Mononuclear cell (primary cell): ENCODE data around the gene ATP8B3. TPM values are rescaled to one million over a fixed set of nuclear protein-coding genes. Genes with fewer than 3 reads are reported as not detected.

Experiments
- H3K27me3 ChIP-seq: 2 replicates; pipeline ENCODE4 v1.6.0; 2011; ENCODE audit warnings: low read length, control low read depth; ENCODE audit not compliant: insufficient read depth
- H3K4me1 ChIP-seq: 2 replicates; pipeline ENCODE4 v1.5.1; 2011; ENCODE audit warnings: mild to moderate bottlenecking, low read length, control low read depth; ENCODE audit not compliant: insufficient read depth
- H3K4me3 ChIP-seq: 2 replicates; pipeline ENCODE4 v1.5.1; 2011; ENCODE audit warnings: mild to moderate bottlenecking, low read length, moderate library complexity
- H3K9me3 ChIP-seq: 2 replicates; pipeline ENCODE4 v1.5.1; 2011; ENCODE audit warnings: low read depth, mild to moderate bottlenecking, control low read depth, low read length
- total RNA-seq: library from RNA; depleted of rRNA; stranded (reverse); fragments of >200 nt; gene quantifications from one replicate; pipeline ENCODE4 v1.2.3, GENCODE V29; 2012

The ATP8B3 gene
- total RNA-seq, 1 donor, result 0.73 TPM

DNA sequence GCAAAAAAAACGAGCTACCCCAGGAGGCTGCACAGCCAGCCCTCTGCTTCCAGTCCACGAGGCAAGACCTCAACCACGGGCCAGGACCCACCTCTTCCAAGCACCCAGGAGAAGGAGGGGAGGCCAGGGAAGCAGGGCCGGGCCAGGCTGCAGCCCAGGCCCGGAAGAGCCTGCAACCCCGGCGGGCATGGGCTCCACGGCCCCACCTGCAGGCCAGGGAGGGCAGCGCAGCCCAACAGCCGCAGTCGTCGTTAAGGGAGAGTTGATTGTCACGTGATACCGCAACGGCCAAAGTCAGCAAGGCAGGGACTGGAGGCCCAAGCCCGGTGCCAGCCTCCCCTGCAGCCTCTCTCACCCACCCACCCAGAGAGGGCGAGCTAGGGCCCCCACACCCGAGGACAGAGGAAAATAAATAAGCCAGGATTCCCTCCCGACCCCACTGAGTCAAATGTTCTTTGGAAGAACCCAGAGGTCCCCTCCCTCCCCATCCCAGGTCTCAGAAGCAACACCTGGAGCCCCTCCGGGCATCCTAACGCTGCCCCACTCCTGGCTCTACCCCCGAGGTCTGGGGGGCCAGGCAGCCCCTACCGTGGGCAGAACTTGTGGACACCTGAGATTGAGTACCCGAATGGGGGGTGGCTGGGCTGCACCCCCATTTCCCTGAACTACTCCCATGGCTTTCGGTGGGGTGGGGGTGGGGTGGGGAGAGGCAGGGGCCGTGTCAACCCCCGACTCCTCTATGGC is 41.4 kb upstream of the ATP8B3 start:
- Histone ChIP-seq H3K4me3 (no peak overlapping the region), H3K4me1 (peaks cover 81% of the 10 kb centered on the region), H3K9me3 (no peaks in the 10 kb centered on the region), H3K27me3 (no peaks in the 10 kb centered on the region)

GRCh38 chr19:1852581-1853128 is 40.6 kb upstream of the ATP8B3 start:
- Histone ChIP-seq H3K4me1 (peaks cover 74% of the 10 kb centered on the region), H3K27me3 (no peaks in the 10 kb centered on the region), H3K4me3 (no peak overlapping the region), H3K9me3 (no peaks in the 10 kb centered on the region)

GRCh38 chr19:1851654-1852580 is 39.8 kb upstream of the ATP8B3 start:
- H3K4me1 ChIP-seq, result peaks cover 74% of the 10 kb centered on the region
- no peak overlapping the region for H3K4me3 ChIP-seq
- no peaks in the 10 kb centered on the region for H3K9me3 ChIP-seq
- no peaks in the 10 kb centered on the region for H3K27me3 ChIP-seq

DNA sequence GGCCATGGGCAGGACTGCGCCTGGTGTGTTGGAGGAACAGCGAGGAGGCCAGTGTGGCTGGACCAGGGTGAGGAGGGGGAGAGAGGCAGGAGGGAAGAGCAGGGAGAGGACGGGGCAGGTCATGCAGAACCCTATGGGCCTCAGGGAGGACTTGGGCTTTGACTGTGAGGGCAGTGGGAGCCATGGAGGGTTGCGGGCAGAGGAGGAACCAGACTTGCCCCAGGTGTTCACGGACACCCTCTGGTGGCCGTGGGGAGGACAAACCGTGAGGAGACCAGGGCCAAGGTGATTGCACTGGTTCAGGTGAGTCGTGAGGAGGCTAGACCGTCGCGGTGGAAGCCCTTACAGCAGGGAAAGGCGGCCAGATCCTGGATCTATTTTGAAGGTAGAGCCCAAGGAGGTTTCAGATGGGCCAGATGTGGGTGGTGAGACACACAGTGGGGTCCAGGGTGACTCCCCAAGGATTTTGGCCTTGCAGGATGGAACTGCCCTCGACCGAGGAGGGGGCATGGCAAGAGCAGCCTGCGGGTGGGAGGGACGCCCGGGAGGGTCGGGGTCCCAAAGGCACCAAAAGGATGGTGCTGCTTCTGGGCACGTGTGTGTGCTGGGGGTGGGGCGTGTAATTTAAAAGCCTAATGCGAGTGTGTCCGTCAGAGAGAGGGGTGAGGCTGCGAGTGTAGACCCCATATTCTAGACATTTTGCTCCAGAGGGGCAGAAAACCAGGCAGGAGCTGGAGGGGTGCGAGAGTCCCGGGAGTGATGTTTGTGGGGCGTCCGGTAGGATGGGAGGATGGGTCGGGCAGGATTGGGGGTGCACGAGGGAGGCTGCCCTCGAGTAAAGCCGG is 39.0 kb upstream of the ATP8B3 start:
- Histone ChIP-seq H3K4me3 (no peak overlapping the region), H3K4me1 (peaks cover 76% of the 10 kb centered on the region), H3K9me3 (no peaks in the 10 kb centered on the region), H3K27me3 (no peaks in the 10 kb centered on the region)

DNA sequence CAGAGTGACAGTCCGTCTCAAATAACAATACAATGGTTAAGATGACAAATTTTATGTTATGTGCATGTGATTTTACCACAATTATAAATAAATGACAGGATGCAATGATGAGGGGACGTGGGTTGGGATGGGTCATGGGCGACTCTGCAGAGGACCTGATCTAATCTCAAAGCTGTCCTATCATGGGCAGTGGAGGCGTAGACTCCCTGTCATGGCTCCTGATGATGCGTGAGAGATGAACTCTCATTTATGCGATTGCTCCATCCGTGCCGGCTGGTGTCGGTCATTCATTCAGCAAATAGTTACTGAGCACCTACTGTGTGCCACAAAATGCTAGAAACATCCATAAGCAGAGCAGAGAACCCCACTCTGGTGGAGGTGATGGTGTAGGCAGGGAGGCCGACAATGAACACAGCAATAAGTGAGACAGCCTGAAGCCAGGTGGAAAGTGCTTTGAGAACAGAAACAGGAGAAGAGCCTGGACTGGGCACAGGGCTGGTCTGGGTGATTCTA is 37.9 kb upstream of the ATP8B3 start:
- Histone ChIP-seq H3K4me1 (peaks cover 76% of the 10 kb centered on the region), H3K4me3 (no peak overlapping the region), H3K9me3 (no peaks in the 10 kb centered on the region), H3K27me3 (no peaks in the 10 kb centered on the region)

DNA sequence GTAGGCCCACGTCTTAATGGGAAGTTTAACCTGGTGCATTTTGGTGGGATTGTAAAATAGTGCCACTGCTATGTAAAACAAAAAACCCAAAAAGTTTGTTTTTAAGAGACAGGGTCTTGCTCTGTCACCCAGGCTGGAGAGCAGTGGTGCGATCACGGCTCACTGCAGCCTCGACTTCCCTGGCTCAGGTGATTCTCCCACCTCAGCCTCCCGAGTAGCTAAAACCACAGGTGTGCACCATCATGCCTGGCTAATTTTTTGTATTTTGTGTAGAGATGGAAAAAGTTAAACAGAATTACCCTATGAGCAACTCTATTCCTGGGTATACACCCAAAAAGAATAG is 37.0 kb upstream of the ATP8B3 start:
- Histone ChIP-seq H3K27me3 (no peaks in the 10 kb centered on the region), H3K9me3 (no peaks in the 10 kb centered on the region), H3K4me3 (no peak overlapping the region), H3K4me1 (peaks cover 76% of the 10 kb centered on the region)

DNA sequence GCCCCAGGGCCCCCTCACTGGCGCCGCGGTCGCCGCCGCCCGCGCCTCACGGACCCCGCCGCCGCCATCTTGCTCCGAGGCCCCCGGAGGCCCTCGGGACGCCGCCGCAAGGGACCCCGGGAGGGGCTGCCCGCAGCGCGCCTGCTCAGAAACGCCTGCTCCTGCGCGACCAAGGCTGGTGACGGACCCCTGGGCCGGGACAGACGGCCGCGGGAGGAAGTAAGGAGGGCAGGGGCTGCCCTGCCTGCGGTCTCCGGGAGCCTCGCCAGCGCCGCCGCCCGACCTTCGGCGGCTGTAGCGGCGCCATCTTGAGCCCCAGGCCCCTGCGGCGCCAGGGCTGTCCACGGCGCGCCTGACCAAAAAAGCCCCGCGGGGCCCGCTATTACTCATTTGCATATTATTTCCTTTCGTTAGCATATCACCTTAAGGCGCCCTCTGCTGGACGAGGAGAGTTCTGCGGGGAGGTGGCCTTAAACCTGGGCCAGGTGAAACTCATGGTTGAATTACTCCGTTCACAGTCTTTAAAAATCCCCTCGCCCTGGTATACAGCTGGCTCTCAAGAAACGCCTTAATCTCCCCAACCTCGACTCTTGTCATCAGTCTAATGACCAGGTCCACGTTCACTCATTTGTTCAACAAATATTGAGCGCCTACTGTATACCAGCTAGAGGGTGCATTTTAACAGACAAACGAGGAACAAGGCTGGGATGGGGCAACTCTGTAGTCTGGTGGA is 36.5 kb upstream of the ATP8B3 start, which contains the start of gene REXO1:
TSS of gene REXO1 (minus strand) at position 85 of the 733 bp plus-strand sequence. CDS start 125 bp downstream, outside the sequence.
- peak within 1 kb of the TSS; percentile 85 for H3K4me3 ChIP-seq
- peaks cover 76% of the 10 kb centered on the region for H3K4me1 ChIP-seq
- no peaks in the 10 kb centered on the region for H3K9me3 ChIP-seq
- no peaks in the 10 kb centered on the region for H3K27me3 ChIP-seq

DNA sequence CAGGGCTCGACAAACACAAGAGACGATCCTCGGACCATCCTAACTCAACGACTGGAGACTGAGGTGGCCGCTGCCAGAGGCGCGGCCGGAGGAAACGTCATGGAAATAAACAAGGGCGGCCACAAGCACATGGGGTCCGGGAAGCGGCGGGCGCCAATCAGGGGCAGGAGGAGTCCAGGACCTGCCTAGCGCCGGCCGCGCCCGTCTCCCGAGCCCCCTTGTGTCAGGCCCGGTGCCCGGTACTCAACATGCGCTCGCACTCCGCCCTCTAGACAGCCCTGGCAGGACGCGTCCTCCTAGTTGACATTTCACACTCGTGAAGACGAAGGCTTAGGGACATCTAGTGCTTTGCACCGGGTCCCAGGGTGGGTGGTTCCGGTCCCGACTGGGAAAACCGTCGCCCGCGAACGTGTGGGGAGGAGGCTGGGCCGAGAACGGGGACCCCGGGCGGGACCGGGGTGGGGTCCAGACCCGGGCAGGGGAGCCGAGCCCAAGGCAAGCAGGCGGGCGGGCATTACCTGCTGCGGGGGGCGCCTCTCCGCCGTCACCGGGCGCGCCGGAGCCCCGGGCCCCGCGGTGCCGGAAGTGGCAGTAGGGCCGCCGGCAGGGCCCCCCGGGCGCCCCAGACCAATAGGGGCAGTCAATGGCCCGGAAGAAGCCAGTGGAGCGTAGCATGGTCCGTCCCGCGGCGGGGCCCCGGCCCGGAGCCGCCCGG is 35.8 kb upstream of the ATP8B3 start:
- Histone ChIP-seq H3K4me1 (peaks cover 72% of the 10 kb centered on the region), H3K9me3 (no peaks in the 10 kb centered on the region), H3K4me3 (peak overlapping the region; percentile 85)

DNA sequence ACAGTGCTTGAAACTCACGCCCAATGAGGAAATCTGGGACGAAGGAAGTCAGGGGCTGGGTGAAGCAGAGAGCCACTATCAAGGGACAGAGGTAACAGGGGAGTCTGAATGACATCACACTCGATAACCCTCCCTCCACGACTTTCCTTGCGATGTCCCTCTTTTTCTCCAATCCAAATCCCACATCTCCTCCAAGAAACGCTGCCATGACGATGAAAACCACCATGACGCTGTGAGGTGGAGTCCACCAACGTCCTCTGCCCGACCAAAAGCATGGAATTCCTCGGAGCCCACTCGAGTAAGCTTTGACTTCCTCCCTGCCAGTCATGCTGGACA is 35.2 kb upstream of the ATP8B3 start:
- H3K4me1 ChIP-seq, result peaks cover 67% of the 10 kb centered on the region
- H3K4me3 ChIP-seq, result peak overlapping the region; percentile 85
- no peaks in the 10 kb centered on the region for H3K9me3 ChIP-seq
- H3K27me3 ChIP-seq, result no peaks in the 10 kb centered on the region

More for the DNA sequence above, 35.8 kb upstream of the ATP8B3 start:
- H3K27me3 ChIP-seq, result no peaks in the 10 kb centered on the region

DNA sequence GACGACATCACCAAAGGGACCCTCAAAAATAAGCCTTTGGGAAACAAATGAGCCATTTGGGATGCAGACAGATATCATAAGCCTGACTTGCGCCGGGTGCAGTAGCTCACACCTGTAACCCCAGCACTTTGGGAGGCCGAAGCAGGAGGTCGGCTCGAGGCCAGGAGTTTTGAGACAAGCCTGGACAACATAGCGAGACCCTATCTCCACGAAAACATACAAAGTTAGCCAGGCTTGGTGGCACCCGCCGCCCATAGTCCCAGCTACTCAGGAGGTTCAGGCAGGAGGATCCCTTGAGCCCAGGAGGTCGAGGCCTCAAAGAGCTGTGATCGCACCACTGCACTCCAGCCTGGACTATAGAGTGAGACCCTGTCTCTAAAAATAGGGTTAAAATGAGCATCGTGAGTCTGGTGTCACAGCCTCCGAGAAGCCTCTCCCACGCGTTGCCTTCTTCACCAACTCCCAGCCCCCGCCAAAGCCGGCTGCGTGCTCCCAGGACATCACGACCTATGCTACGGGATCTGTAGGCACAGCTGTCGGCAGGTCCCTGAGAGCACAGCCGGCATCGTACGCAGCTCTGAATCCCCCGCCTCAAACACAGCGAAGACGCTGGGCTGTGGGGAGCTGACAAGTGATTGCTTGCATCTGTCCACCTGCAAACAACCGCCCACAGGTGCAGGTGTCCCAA is 34.6 kb upstream of the ATP8B3 start:
- H3K4me3 ChIP-seq, result no peak overlapping the region
- H3K27me3 ChIP-seq, result no peaks in the 10 kb centered on the region
- peaks cover 65% of the 10 kb centered on the region for H3K4me1 ChIP-seq
- no peaks in the 10 kb centered on the region for H3K9me3 ChIP-seq

GRCh38 chr19:1845642-1846041 is 33.6 kb upstream of the ATP8B3 start:
- H3K27me3 ChIP-seq, result no peaks in the 10 kb centered on the region
- no peaks in the 10 kb centered on the region for H3K9me3 ChIP-seq
- peaks cover 67% of the 10 kb centered on the region for H3K4me1 ChIP-seq
- no peak overlapping the region for H3K4me3 ChIP-seq

DNA sequence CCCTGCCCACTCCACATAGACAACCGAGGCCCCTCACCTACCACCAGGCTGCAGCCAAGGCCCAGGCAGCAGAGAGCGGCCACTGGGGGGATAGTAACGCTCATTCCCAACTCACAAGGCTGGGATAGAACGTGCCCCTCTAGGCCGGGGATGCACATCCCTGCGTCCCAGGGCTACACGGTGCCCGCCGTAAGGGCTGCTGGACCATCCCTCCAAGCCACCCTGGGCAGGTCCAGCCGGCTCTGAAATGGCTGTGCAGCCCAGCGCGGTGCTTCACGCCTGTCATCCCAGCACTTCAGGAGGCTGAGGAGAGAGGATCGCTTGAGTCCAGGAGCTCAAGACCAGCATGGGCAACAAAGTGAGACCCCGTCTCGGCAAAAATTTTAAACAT is 33.0 kb upstream of the ATP8B3 start:
- H3K9me3 ChIP-seq, result no peaks in the 10 kb centered on the region
- no peak overlapping the region for H3K4me3 ChIP-seq
- peaks cover 72% of the 10 kb centered on the region for H3K4me1 ChIP-seq
- H3K27me3 ChIP-seq, result no peaks in the 10 kb centered on the region

DNA sequence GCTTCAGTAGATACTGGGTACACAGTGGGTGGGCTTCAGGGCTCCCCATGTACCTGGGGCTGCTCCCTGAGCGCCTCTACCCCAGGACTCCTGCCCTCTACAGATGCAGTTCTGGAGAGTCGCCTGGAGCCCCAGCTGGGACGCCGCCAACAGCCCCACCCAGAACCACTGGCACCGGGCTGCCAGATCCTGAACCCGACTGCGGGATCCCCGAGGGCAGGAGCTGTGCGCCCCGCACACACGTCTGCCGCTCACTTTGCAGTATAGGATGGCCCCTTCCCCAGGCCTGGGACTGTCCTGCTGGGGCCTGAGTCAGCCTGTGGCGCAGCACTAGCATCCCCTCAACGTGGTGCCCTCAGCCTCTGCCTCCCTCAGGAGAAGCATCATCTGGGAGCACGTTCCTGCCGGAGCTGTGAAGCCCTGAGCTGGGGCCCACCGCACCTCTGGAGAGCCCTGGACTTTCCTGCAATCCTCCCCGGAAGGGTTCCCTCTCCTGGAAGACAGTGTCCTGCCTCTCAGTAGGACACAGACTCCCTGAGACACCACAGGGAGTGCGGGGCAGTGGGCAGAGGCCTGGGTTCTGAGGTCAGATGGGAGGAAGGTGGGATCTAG is 32.5 kb upstream of the ATP8B3 start:
- peaks cover 77% of the 10 kb centered on the region for H3K4me1 ChIP-seq
- no peaks in the 10 kb centered on the region for H3K9me3 ChIP-seq
- H3K27me3 ChIP-seq, result no peaks in the 10 kb centered on the region
- H3K4me3 ChIP-seq, result no peak overlapping the region
